Choroid plexus epithelial cell (primary cell): ENCODE measurements around the gene SHLD3.
"Not testable (repeated sequence)": the region's sequence is repeated elsewhere in the genome, so short reads cannot be mapped to it uniquely, and the experiment has no call there.

ENCODE experiments used
- DNase-seq: peaks from one replicate; pipeline ENCODE4 v3.0.0-alpha.2; 2010; ENCODE audit warnings: low read depth
- H3K4me3 ChIP-seq: 2 replicates; pipeline ENCODE4 v1.5.1; 2011; ENCODE audit warnings: low read depth, mild to moderate bottlenecking, control low read depth, low read length, moderate library complexity
- TF ChIP-seq, protein P1 (sequence below): conservative IDR thresholded peaks from 2 replicates; pipeline ENCODE4 v1.5.1; 2011; ENCODE audit warnings: low read depth, mild to moderate bottlenecking, control low read depth, inconsistent platforms, low read length, moderate library complexity

The SHLD3 gene, protein sequence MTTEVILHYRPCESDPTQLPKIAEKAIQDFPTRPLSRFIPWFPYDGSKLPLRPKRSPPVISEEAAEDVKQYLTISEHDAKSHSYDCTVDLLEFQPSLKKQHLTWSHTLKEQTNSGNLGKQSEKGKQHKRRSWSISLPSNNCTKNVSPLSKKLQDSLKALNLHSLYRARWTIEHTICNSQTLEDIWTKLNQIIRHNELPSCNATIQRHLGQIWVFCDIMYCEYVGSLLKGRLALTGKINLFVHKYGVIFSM

DNA sequence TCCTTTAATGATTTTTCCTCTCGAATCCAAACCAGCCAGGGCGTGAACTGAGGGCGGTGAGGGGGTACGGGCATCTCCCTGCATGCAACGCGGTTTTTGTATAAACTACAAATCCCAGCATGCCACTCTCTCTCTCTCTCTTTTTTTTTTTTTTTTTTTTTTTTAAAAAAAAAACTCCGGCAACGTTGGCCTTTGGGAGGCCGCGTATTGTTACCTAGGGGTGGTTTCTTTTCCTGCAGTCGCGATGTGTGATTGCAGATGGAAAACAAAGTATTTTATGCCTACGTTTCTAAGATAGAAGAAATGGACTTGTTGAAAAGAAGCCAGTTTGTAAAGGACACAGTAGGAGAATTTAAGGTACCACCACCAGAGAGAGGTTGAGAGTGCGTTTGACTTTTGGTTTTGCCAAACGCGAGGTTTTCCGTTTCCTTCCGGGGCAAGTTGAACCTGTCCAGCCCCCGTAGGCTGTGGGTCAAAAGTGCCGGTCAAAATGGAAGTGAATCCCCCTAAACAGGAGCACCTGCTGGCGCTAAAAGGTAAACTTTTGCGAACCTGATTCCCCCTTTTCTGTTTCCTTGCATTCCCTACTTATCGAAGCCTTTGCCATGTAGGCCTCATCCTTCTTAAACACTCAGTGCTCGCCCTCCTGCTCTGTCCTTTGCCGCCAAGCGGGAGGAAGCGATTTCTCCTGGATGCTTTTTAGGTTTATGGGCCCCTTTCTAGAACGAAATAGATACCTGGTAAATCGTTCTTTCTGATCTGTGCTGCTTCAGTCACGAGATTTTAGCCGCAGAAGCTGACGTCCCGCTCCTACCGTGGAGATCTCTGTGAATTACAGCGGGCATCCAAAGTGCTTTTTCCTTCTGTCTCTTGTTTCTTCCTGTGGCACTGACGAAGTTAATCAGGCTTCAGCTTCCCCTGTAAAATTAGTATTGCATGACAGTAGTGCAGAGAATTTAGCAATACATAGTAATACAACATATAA, at the start of gene SHLD3, which contains the start of gene TRAPPC13:
Gene SHLD3 (plus strand): TSS at position 457 of the 985 bp plus-strand sequence. CDS start 4,561 bp downstream, outside the sequence.
Gene TRAPPC13 (plus strand): TSS at position 457 of the 985 bp plus-strand sequence. CDS start 34 bp downstream, at position 491.
- H3K4me3 ChIP-seq: peak within 1 kb of the TSS; percentile 78
- TF ChIP-seq, protein P1, sequence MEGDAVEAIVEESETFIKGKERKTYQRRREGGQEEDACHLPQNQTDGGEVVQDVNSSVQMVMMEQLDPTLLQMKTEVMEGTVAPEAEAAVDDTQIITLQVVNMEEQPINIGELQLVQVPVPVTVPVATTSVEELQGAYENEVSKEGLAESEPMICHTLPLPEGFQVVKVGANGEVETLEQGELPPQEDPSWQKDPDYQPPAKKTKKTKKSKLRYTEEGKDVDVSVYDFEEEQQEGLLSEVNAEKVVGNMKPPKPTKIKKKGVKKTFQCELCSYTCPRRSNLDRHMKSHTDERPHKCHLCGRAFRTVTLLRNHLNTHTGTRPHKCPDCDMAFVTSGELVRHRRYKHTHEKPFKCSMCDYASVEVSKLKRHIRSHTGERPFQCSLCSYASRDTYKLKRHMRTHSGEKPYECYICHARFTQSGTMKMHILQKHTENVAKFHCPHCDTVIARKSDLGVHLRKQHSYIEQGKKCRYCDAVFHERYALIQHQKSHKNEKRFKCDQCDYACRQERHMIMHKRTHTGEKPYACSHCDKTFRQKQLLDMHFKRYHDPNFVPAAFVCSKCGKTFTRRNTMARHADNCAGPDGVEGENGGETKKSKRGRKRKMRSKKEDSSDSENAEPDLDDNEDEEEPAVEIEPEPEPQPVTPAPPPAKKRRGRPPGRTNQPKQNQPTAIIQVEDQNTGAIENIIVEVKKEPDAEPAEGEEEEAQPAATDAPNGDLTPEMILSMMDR: peak; percentile 13
- DNase-seq: peak; percentile 90

DNA sequence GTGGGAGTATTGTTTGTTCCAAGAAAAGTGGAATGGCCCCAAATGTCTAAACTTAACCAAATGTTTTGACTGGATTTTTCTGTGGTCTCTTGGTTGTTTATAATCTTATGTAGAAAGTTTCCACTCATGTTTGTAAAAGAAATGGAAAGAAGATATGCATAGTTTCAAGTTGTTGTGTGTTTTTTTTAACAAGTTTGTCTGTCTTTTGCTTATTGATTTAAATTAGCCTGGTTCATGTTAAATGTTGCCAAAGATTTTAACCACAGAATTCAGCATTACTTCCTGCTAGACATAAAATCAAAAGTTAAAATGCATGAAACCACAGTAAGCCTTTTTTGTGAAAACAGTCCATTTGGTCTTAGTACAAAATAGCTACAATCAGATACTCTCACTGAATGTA, 47.7 kb upstream of the SHLD3 start:
- TF ChIP-seq, protein P1: no peak
- H3K4me3 ChIP-seq: no peak overlapping the region
- peak; percentile 3 for DNase-seq

DNA sequence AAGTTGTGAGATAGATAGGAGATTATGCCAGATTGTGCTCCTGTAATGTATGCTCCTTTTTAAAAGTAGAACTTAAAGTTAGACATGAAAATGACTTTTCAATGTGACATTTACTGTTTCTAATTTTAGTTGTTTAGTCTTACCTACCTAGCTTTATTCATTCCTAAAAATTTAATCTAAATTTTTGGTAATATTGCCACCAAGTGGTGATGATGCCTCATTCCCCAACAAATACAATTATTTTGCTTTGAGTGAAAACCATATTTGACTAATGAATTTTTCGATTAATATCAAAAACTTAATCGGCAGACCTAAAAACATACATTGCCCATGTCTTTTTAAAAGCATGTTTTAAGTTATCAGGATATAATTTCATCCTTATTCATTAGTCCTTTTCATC, 36.1 kb upstream of the SHLD3 start:
- H3K4me3 ChIP-seq: no peak overlapping the region
- TF ChIP-seq, protein P1: no peak
- DNase-seq: peak; percentile 5

DNA sequence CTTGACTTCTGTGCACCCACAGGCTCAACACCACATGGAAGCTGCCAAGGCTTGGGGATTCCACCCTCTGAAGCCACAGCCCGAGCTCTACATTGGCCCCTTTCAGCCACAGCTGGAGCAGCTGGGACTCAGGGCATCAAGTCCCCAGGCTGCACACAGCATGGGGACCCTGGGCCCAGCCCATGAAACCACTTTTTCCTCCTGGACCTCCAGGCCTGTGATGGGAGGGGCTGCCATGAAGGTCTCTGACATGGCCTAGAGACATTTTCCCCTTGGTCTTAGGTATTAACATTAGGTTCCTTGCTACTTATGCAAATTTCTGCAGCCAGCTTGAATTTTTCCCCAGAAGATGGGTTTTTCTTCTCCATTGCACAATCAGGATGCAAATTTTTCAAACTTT, 23.1 kb upstream of the SHLD3 start:
- not testable (repeated sequence) for DNase-seq, H3K4me3 ChIP-seq

DNA sequence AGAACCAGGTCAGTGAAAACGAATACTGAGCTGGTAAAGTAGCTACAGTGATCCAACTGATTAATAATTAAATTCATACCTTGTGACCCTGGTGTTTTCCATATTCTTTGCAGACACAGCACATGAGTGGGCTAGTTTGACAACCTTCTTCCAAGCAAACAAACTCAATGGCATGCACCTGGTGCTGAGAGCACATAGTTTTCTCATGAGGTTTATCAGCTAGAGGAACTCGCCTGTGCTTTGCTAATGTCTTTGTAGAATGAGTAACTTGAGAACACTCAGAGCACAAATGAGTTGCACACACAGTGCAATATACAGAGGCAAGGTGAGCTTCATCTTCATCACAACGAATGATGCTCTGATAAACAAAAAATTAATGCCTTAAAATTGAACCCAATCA, 13.3 kb upstream of the SHLD3 start:
- H3K4me3 ChIP-seq: no peak overlapping the region
- TF ChIP-seq, protein P1: no peak
- DNase-seq: peak; percentile 67

DNA sequence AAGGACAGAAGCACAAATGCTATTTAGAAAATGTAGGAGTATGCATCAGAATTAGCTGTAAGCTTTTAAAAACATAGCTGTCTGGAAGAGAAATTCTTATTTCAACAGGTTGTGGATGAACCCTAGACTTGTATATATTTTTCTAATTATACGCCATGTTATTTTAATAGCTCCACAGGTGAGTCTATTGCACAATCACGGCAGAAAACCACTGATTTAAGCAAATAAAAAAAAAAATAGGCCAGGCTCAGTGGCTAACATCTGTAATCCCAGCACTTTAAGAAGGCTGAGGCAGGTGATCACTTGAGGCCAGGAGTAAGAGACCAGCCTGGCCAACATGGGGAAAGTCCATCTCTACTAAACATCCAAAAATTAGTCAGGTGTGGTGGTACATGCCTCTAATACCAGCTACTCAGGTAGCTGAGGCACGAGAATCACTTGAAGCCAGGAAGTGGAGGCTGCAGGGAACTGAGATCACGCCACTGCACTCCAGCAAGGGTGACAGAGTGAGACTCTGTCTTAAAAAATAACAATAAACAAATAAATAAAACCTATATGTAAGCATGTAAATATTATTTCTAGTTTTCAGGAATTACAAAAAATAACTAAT, 12.4 kb upstream of the SHLD3 start:
- no peak for DNase-seq
- TF ChIP-seq, protein P1: no peak

DNA sequence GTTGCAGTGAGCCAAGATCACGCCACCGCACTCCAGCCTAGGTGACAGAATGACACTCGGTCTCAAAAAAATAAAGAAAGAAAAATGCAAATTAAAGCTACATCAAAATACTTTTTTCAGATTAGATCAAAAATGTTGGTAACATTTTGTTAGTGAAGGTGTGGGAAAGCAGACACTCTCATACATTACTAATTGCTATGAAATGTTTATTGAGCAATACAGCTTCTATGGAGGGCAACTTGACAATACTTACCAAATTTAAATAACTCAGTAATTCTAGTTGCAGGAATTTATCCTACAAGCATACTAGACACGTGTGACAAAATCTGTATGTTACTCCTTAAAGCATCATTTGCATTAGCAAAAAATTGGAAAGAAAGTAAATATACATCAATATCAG, 4.8 kb upstream of the SHLD3 start:
- no peak overlapping the region for H3K4me3 ChIP-seq
- peak; percentile 2 for DNase-seq
- TF ChIP-seq, protein P1: no peak

More for the DNA sequence above, 12.4 kb upstream of the SHLD3 start:
- H3K4me3 ChIP-seq: no peak overlapping the region

DNA sequence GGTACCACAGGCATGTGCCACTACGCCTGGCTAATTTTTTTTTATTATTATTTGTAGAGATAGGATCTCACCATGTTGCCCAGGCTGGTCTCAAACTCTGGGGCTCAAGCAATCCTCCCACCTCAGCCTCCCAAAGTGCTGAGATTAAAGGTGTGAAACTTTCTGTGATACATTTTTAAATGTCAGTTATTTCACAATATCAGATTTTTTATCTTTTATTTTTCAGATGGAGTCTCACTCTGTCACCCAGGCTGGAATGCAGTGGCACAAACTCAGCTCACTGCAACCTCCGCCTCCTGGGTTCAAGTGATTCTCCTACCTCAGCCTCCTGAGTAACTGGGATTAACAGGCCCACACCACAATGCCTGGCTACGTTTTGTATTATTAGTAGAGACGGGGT, 2.9 kb upstream of the SHLD3 start:
- H3K4me3 ChIP-seq, DNase-seq: not testable (repeated sequence)
